HepG2 (cell line): Measurements from ENCODE around the gene MOB4. TPM values are rescaled to one million over a fixed set of nuclear protein-coding genes. Genes with fewer than 3 reads are reported as not detected.

Experiments used
- ATAC-seq: fragments of 200-7000 bp; cut with Tn5 transposase; 3 replicates; pipeline ENCODE4 v1.9.1; 2020; ENCODE audit warnings: mild to moderate bottlenecking, moderate library complexity
- BruUV-seq: library from RNA; stranded (reverse); fragments of 400-500 nt; replicated peaks from 2 replicates; lab custom pipeline; 2021; lab: Mats Ljungman, UMichigan
- CTCF ChIA-PET: fragments of 300-600 bp; formaldehyde crosslinking; extraction: SDS; loops from one replicate; lab custom pipeline; 2021; ENCODE audit warnings: low total read pairs, inconsistent platforms, low intra/inter-chr PET ratio; lab: Yijun Ruan, JAX
- POLR2A ChIA-PET: fragments of 350-600 bp; sonication (Branson Sonifier 250); formaldehyde crosslinking; loops from one replicate; lab custom pipeline; 2020; ENCODE audit warnings: antibody characterized with exemption, inconsistent platforms; lab: Yijun Ruan, JAX
- DNase-seq: peaks from one replicate; pipeline ENCODE4 v3.0.0-alpha.2; 2015; ENCODE audit warnings: low spot score
- FAIRE-seq: peaks from 3 replicates; lab custom pipeline; 2011; peaks lifted over from hg19 to GRCh38; lab: Jason Lieb, UNC
- H2AFZ ChIP-seq: one replicate; pipeline ENCODE4 v1.6.1; 2011; ENCODE audit warnings: low read length, inconsistent platforms
- H3K27ac ChIP-seq: fragments of 300-600 bp; 3 replicates; pipeline ENCODE4 v1.8.0; 2011; ENCODE audit warnings: mixed run types, mild to moderate bottlenecking, mixed read lengths, low read length, inconsistent platforms; ENCODE audit not compliant: insufficient read depth; ENCODE audit errors: extremely low read length
- H3K27me3 ChIP-seq, 2 experiments: fragments of 200-600 bp in 1 of 2; 2 replicates in 1 of 2; 3 replicates in 1 of 2; pipeline versions ENCODE4 v1.6.0 to v1.8.0; 2011; ENCODE audit warnings: low read length in 2 of 2, mild to moderate bottlenecking in 2 of 2, moderate library complexity in 2 of 2, inconsistent platforms in 1 of 2; ENCODE audit not compliant: insufficient read depth in 2 of 2, control insufficient read depth in 1 of 2
- H3K36me3 ChIP-seq, 2 experiments: fragments of 200-600 bp in 1 of 2; replicated peaks in 1 of 2; 2 replicates in 1 of 2; 3 replicates in 1 of 2; pipeline versions ENCODE4 v1.5.1 to v1.8.0; 2011; ENCODE audit warnings: low read length in 2 of 2, inconsistent platforms in 1 of 2; ENCODE audit not compliant: insufficient read depth in 2 of 2, control insufficient read depth in 1 of 2
- H3K4me1 ChIP-seq: 2 replicates; pipeline ENCODE4 v1.5.1; 2012; ENCODE audit warnings: low read length, inconsistent platforms; ENCODE audit not compliant: insufficient read depth
- H3K4me2 ChIP-seq: 2 replicates; pipeline ENCODE4 v1.6.0; 2011; ENCODE audit warnings: low read depth, low read length, inconsistent platforms
- H3K4me3 ChIP-seq, 3 experiments: fragments of 200-600 bp in 1 of 3; sonication (generic), shearing (Covaris generic) in 1 of 3; replicated peaks in 1 of 3; 2 replicates each; pipeline ENCODE4 v1.5.1; 2011 to 2016; ENCODE audit warnings: low read length in 3 of 3, inconsistent platforms in 2 of 3, low read depth in 2 of 3, mild to moderate bottlenecking in 2 of 3, control low read depth in 1 of 3, mixed read lengths in 1 of 3; ENCODE audit not compliant: insufficient read depth in 1 of 3
- H3K79me2 ChIP-seq: one replicate; pipeline ENCODE4 v1.6.1; 2011; ENCODE audit warnings: low read length, inconsistent platforms; ENCODE audit not compliant: insufficient read depth
- H3K9ac ChIP-seq: 2 replicates; pipeline ENCODE4 v1.6.0; 2011; ENCODE audit warnings: mild to moderate bottlenecking, low read depth, low read length, inconsistent platforms; ENCODE audit not compliant: insufficient read depth
- H3K9me3 ChIP-seq: 2 replicates; pipeline ENCODE4 v1.5.1; 2012; ENCODE audit warnings: mild to moderate bottlenecking, low read length
- H4K20me1 ChIP-seq: 2 replicates; pipeline ENCODE4 v1.6.0; 2011; ENCODE audit warnings: inconsistent platforms, mild to moderate bottlenecking, low read length, moderate library complexity; ENCODE audit not compliant: insufficient read depth
- BHLHE40 ChIP-seq: IDR thresholded peaks from 2 replicates; pipeline ENCODE4 v1.6.1; 2011; ENCODE audit warnings: low read length, improper control_type of control experiment
- DNMT3B ChIP-seq: conservative IDR thresholded peaks from 2 replicates; pipeline ENCODE4 v1.6.1; 2016; ENCODE audit warnings: missing biosample characterization, control low read depth
- ELF1 ChIP-seq: sonication (generic); formaldehyde crosslinking; IDR thresholded peaks from 2 replicates; pipeline ENCODE4 v1.4.0; 2020; ENCODE audit warnings: missing genetic modification reagents
- GABPA ChIP-seq, 2 experiments: IDR thresholded peaks; 2 replicates each; pipeline ENCODE4 v1.6.1; 2011 to 2016; ENCODE audit warnings: low read depth in 2 of 2, low read length in 1 of 2, missing biosample characterization in 1 of 2, missing genetic modification characterization in 1 of 2
- HOXA5 ChIP-seq: sonication (generic); formaldehyde crosslinking; IDR thresholded peaks from 2 replicates; pipeline ENCODE4 v1.4.0; 2020; ENCODE audit warnings: missing genetic modification reagents
- KDM5A ChIP-seq: fragments of 200-600 bp; sonication (generic); IDR thresholded peaks from 2 replicates; pipeline ENCODE4 v1.7.0; 2018; ENCODE audit warnings: antibody characterized with exemption, mild to moderate bottlenecking, low read length, borderline replicate concordance
- PPARG ChIP-seq: conservative IDR thresholded peaks from 2 replicates; pipeline ENCODE4 v1.6.1; 2016; ENCODE audit warnings: missing biosample characterization, missing genetic modification reagents
- RBAK ChIP-seq: sonication (generic); formaldehyde crosslinking; IDR thresholded peaks from 2 replicates; pipeline ENCODE4 v1.5.1; 2020; ENCODE audit warnings: mild to moderate bottlenecking, missing genetic modification reagents
- RBM22 ChIP-seq: fragments of 200-400 bp; formaldehyde crosslinking; optimal IDR thresholded peaks from 2 replicates; pipeline ENCODE3; 2017; ENCODE audit warnings: mild to moderate bottlenecking, low read length, moderate library complexity
- REST ChIP-seq, 2 experiments: IDR thresholded peaks; 2 replicates each; pipeline ENCODE4 v1.6.1; 2011 to 2012; ENCODE audit warnings: low read length in 2 of 2, borderline replicate concordance in 1 of 2, low read depth in 1 of 2, mild to moderate bottlenecking in 1 of 2, moderate library complexity in 1 of 2
- TCF7L2 ChIP-seq: IDR thresholded peaks from 2 replicates; pipeline ENCODE4 v1.6.1; 2011; ENCODE audit warnings: mild to moderate bottlenecking, low read depth, low read length, moderate library complexity
- ZFP37 ChIP-seq: sonication (generic); formaldehyde crosslinking; IDR thresholded peaks from 2 replicates; pipeline ENCODE4 v1.4.0; 2020; ENCODE audit warnings: missing genetic modification reagents, borderline replicate concordance
- ZNF12 ChIP-seq: sonication (generic); formaldehyde crosslinking; IDR thresholded peaks from 2 replicates; pipeline ENCODE4 v1.5.0; 2020; ENCODE audit warnings: missing genetic modification reagents
- ZNF136 ChIP-seq: sonication (generic); formaldehyde crosslinking; IDR thresholded peaks from 2 replicates; pipeline ENCODE4 v1.8.1; 2022; ENCODE audit warnings: low read depth, mild to moderate bottlenecking, moderate library complexity, missing genetic modification reagents
- ZNF281 ChIP-seq: sonication (generic); formaldehyde crosslinking; IDR thresholded peaks from 2 replicates; pipeline ENCODE4 v1.4.0; 2020; ENCODE audit warnings: missing genetic modification reagents, borderline replicate concordance
- ZNF44 ChIP-seq: sonication (generic); formaldehyde crosslinking; IDR thresholded peaks from 2 replicates; pipeline ENCODE4 v1.5.1; 2020; ENCODE audit warnings: mild to moderate bottlenecking, missing genetic modification reagents
- ZNF674 ChIP-seq: sonication (generic); formaldehyde crosslinking; IDR thresholded peaks from 2 replicates; pipeline ENCODE4 v1.5.0; 2020; ENCODE audit warnings: low read depth, mild to moderate bottlenecking, missing genetic modification reagents
- WGBS: methylation state at CpG from one replicate; pipeline ENCODE4 v1.1.6; 2017; ENCODE audit warnings: low lambda C conversion rate; 5-methylcytosine and 5-hydroxymethylcytosine counted together
- in situ Hi-C: cut with HindIII; loops from 2 replicates; pipeline ENCODE4 v1.10.0; 2017; ENCODE audit warnings: low pct_unique_long_range_greater_than_20kb; ENCODE audit not compliant: extremely low pct_ligation_motif_present
- intact Hi-C: fragments of 100-400 bp; cut with micrococcal nuclease; formaldehyde crosslinking; loops from one replicate; pipeline ENCODE4 v1.10.0; 2022; ENCODE audit not compliant: unreplicated experiment
- polyA plus RNA-seq, 8 experiments: library from polyadenylated mRNA; depleted of rRNA in 3 of 8; stranded (reverse) in 7 of 8; unstranded in 1 of 8; fragments of >200 nt; fragmentation: Illumina TruSeq in 4 of 8; extraction: Trizol in 4 of 8; gene quantifications; 2 replicates each; pipeline versions ENCODE4 v1.2.1 to v1.2.3, GENCODE V29; 2011 to 2016; ENCODE audit warnings: low read depth in 4 of 8, missing spikeins in 1 of 8, mixed read lengths in 1 of 8; ENCODE audit not compliant: insufficient read depth in 1 of 8
- total RNA-seq, 5 experiments: library from RNA; depleted of rRNA; stranded (reverse); fragments of >200 nt; fragmentation: Illumina TruSeq; extraction: Trizol; gene quantifications; 2 replicates each; pipeline ENCODE4 v1.2.3, GENCODE V29; 2016; ENCODE audit warnings: low read depth in 1 of 5

The MOB4 gene
- total and polyA plus RNA-seq, 2 of the 13 experiments (the other 11 are each of a cell fraction or from before 2014, with no cell fraction given): 35.7 to 38.6 TPM

DNA sequence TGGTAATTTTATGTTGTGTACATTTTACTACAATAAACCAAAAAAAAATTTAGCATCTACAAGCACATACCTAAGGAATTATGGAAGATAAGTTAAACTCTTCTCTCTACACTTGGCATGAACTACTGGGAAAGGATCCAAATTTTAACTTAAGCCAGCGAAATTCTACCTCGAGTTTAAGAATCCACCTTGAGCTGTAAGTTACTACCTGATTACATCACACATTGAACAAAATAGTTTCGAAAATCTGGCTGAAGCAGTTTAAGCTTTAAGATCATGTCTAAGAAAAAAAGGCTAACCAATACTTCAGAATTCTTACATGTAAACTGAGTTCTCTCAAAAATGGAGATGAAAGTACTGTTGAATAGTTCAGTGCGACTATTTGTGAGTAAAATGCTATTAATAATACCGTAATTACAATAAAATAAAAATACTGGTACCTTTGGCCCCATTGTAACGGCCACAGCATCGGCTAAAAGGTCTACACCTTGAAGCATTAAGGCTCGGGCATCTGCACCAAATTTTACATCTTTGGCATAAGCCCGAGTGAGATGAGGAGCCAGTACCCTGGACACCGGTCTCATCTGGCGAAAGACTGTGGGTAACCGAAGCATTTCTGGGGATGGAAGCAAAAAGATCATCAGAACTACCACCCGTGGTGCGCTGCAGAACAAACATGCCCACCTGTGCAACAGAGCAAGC, 17.5 kb upstream of the MOB4 start:
- BruUV-seq: TSS peak; percentile 48
- intact Hi-C loops: no loop called here
- H3K27ac ChIP-seq: peak overlapping the region; percentile 96
- DNase-seq: no peak
- TF ChIP-seq REST (IDR thresholded peaks at IDR 0.05; ENCODE audit: borderline replicate concordance in 1 of 2, low read depth in 1 of 2, low read length in 2 of 2): 0 out of 4 replicates have a peak, but pooled peaks of 1 of the 2 experiments have one; percentile 6
- TF ChIP-seq GABPA (IDR thresholded peaks at IDR 0.05; ENCODE audit: low read depth, low read length): no peak
- TF ChIP-seq GABPA (CRISPR knock-in tag; IDR thresholded peaks at IDR 0.05; ENCODE audit: low read depth): 0 out of 2 replicates have a peak, but pooled peaks have one; percentile 7
- 0 out of 2 replicates have a peak, but pooled peaks have one; percentile 1 for TF ChIP-seq HOXA5 (CRISPR knock-in tag)
- TF ChIP-seq PPARG (CRISPR knock-in tag): no peak
- TF ChIP-seq ZFP37 (CRISPR knock-in tag): no peak
- TF ChIP-seq ZNF136: 0 out of 2 replicates have a peak, but pooled peaks have one; percentile 51
- TF ChIP-seq RBAK (CRISPR knock-in tag): peak; percentile 95
- TF ChIP-seq BHLHE40: peak; percentile 36; the same call in 1 of the 2 replicates
- TF ChIP-seq ZNF281 (CRISPR knock-in tag): 0 out of 2 replicates have a peak, but pooled peaks have one; percentile 4
- 0 out of 2 replicates have a peak, but pooled peaks have one; percentile 10 for TF ChIP-seq KDM5A
- 0 out of 2 replicates have a peak, but pooled peaks have one; percentile 9 for TF ChIP-seq ELF1 (CRISPR knock-in tag)
- TF ChIP-seq ZNF674 (CRISPR knock-in tag): no peak
- 0 out of 2 replicates have a peak, but pooled peaks have one; percentile 28 for TF ChIP-seq DNMT3B (CRISPR knock-in tag)
- TF ChIP-seq RBM22: peak; percentile 77
- TF ChIP-seq ZNF12: peak; percentile 51; the same call in 1 of the 2 replicates
- TF ChIP-seq ZNF44 (CRISPR knock-in tag): 0 out of 2 replicates have a peak, but pooled peaks have one; percentile 48
- no peak for TF ChIP-seq TCF7L2
- TF ChIP-seq, all 625 proteins: peak for 13
- WGBS: under 1% methylated on average over 13 of the region's 14 CpGs
- H3K27me3 ChIP-seq: no peaks in the 10 kb centered on the region; a peak in 1 of 5 replicates
- peak overlapping the region; percentile 68 to 96 (median 95) for H3K4me3 ChIP-seq
- ChIA-PET POLR2A (interaction anchor here (1.3 to 5.8 kb wide), 9 partner anchors 9 to 208 kb away, joined by 6 to 264 read pairs (median 71); partner anchors contain the start of genes COQ10B, MARS2, MOB4 and SF3B1), CTCF (no interaction called here)
- H3K9me3 ChIP-seq: no peaks in the 10 kb centered on the region
- no peak for ATAC-seq
- in situ Hi-C loops: no loop called here
- peak overlapping the region; percentile 99 for H3K9ac ChIP-seq
- H3K4me1 ChIP-seq: peaks cover 67% of the 10 kb centered on the region
- peaks cover 18 to 60% of the 10 kb centered on the region in 2 experiments for H3K36me3 ChIP-seq
- peaks cover 67% of the 10 kb centered on the region for H4K20me1 ChIP-seq
- H2AFZ ChIP-seq: no peak overlapping the region
- FAIRE-seq: no peak
- peaks cover 94% of the 10 kb centered on the region for H3K79me2 ChIP-seq
- peak overlapping the region; percentile 92 for H3K4me2 ChIP-seq
